ENCODE measurements around the gene PTPRM. TPM values are rescaled to one million over a fixed set of nuclear protein-coding genes. Genes with fewer than 3 reads are reported as not detected.

PTPRM gene
- total and polyA plus RNA-seq, 2 of the 8 experiments (the other 6 are each of a cell fraction or from before 2014, with no cell fraction given) = 4.1 to 7.0 TPM

DNA sequence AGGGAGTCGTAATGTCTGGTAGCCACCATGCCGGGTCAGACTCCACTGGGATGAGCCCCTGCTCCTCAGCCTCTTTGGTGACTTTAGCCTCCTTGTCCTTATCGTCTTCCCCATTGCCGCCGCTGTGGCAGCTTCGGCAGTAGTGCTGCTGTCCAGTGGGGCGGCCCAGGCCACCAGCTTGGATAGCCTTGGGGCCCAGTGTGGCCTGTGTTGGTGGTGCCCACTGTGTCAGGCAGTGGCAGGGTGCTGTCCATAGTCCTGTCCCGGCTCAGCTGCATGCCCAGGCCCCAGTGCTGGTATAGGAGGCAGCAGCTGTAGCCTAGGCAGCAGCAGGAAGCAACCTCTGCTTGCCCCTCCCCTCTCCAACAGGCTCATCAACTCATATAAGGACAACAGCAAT, 845.0 kb downstream of the PTPRM start (continued):
- TF ChIP-seq, protein P1, sequence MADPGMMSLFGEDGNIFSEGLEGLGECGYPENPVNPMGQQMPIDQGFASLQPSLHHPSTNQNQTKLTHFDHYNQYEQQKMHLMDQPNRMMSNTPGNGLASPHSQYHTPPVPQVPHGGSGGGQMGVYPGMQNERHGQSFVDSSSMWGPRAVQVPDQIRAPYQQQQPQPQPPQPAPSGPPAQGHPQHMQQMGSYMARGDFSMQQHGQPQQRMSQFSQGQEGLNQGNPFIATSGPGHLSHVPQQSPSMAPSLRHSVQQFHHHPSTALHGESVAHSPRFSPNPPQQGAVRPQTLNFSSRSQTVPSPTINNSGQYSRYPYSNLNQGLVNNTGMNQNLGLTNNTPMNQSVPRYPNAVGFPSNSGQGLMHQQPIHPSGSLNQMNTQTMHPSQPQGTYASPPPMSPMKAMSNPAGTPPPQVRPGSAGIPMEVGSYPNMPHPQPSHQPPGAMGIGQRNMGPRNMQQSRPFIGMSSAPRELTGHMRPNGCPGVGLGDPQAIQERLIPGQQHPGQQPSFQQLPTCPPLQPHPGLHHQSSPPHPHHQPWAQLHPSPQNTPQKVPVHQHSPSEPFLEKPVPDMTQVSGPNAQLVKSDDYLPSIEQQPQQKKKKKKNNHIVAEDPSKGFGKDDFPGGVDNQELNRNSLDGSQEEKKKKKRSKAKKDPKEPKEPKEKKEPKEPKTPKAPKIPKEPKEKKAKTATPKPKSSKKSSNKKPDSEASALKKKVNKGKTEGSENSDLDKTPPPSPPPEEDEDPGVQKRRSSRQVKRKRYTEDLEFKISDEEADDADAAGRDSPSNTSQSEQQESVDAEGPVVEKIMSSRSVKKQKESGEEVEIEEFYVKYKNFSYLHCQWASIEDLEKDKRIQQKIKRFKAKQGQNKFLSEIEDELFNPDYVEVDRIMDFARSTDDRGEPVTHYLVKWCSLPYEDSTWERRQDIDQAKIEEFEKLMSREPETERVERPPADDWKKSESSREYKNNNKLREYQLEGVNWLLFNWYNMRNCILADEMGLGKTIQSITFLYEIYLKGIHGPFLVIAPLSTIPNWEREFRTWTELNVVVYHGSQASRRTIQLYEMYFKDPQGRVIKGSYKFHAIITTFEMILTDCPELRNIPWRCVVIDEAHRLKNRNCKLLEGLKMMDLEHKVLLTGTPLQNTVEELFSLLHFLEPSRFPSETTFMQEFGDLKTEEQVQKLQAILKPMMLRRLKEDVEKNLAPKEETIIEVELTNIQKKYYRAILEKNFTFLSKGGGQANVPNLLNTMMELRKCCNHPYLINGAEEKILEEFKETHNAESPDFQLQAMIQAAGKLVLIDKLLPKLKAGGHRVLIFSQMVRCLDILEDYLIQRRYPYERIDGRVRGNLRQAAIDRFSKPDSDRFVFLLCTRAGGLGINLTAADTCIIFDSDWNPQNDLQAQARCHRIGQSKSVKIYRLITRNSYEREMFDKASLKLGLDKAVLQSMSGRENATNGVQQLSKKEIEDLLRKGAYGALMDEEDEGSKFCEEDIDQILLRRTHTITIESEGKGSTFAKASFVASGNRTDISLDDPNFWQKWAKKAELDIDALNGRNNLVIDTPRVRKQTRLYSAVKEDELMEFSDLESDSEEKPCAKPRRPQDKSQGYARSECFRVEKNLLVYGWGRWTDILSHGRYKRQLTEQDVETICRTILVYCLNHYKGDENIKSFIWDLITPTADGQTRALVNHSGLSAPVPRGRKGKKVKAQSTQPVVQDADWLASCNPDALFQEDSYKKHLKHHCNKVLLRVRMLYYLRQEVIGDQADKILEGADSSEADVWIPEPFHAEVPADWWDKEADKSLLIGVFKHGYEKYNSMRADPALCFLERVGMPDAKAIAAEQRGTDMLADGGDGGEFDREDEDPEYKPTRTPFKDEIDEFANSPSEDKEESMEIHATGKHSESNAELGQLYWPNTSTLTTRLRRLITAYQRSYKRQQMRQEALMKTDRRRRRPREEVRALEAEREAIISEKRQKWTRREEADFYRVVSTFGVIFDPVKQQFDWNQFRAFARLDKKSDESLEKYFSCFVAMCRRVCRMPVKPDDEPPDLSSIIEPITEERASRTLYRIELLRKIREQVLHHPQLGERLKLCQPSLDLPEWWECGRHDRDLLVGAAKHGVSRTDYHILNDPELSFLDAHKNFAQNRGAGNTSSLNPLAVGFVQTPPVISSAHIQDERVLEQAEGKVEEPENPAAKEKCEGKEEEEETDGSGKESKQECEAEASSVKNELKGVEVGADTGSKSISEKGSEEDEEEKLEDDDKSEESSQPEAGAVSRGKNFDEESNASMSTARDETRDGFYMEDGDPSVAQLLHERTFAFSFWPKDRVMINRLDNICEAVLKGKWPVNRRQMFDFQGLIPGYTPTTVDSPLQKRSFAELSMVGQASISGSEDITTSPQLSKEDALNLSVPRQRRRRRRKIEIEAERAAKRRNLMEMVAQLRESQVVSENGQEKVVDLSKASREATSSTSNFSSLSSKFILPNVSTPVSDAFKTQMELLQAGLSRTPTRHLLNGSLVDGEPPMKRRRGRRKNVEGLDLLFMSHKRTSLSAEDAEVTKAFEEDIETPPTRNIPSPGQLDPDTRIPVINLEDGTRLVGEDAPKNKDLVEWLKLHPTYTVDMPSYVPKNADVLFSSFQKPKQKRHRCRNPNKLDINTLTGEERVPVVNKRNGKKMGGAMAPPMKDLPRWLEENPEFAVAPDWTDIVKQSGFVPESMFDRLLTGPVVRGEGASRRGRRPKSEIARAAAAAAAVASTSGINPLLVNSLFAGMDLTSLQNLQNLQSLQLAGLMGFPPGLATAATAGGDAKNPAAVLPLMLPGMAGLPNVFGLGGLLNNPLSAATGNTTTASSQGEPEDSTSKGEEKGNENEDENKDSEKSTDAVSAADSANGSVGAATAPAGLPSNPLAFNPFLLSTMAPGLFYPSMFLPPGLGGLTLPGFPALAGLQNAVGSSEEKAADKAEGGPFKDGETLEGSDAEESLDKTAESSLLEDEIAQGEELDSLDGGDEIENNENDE (IDR thresholded peaks at IDR 0.05; ENCODE audit: insufficient replicate concordance, low read length) = no peak
- TF ChIP-seq RBBP5 (IDR thresholded peaks at IDR 0.05; ENCODE audit: borderline replicate concordance, low read depth, low read length) = no peak
- no peak for TF ChIP-seq SIN3A (conservative IDR thresholded peaks at IDR 0.05 in 1 of 2, IDR thresholded peaks at IDR 0.05 in 1 of 2; ENCODE audit: low read depth in 1 of 2, low read length in 2 of 2)
- TF ChIP-seq, protein P2, sequence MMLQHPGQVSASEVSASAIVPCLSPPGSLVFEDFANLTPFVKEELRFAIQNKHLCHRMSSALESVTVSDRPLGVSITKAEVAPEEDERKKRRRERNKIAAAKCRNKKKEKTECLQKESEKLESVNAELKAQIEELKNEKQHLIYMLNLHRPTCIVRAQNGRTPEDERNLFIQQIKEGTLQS (IDR thresholded peaks at IDR 0.05; ENCODE audit: insufficient read depth, low read depth, low read length) = no peak
- no peak for TF ChIP-seq RAD21 (IDR thresholded peaks at IDR 0.05 in 1 of 2, conservative IDR thresholded peaks at IDR 0.05 in 1 of 2; ENCODE audit: low read depth in 2 of 2, low read length in 2 of 2)
- no peak for TF ChIP-seq CBX5 (IDR thresholded peaks at IDR 0.05; ENCODE audit: low read depth, low read length)
- TF ChIP-seq SAP30 (IDR thresholded peaks at IDR 0.05; ENCODE audit: insufficient read depth, insufficient replicate concordance, low read length) = no peak
- TF ChIP-seq CEBPB (IDR thresholded peaks at IDR 0.05; ENCODE audit: low read depth, low read length) = no peak
